Ovary (tissue), 3 donors: ENCODE measurements around the gene PPCDC.
A peak's percentile ranks its signal among the peaks of the same experiment; 100 is the strongest.

Experiments used
- CTCF ChIP-seq, 3 donors: fragments of 450-650 bp in 2 of 3; fragments of 200-600 bp in 1 of 3; IDR thresholded peaks; one replicate each; pipeline versions ENCODE4 v1.5.1 to v1.8.0; 2016 to 2022; ENCODE audit warnings: antibody characterized with exemption in 3 of 3, mild to moderate bottlenecking in 1 of 3
- POLR2A ChIP-seq: fragments of 450-650 bp; IDR thresholded peaks from one replicate; pipeline ENCODE4 v1.6.1; 2017; ENCODE audit warnings: antibody characterized with exemption, mild to moderate bottlenecking, moderate library complexity
- donor health status: DM: no; HTN: no; CAD: no.

GRCh38 chr15:75043509-75044257 is 20.3 kb downstream of the PPCDC start:
- peak; percentile 45 to 87 (median 74) for TF ChIP-seq CTCF (IDR thresholded peaks at IDR 0.05)
- peak; percentile 30 for TF ChIP-seq POLR2A
